Activated naive CD4-positive, alpha-beta T cell treated with anti-CD3 and anti-CD28 coated beads, Interleukin-2, amount 10 ng/mL, durations not matched to agents 7 days and 5 days (primary cell): ENCODE results near the gene EPHB3.

Experiments
- CTCF ChIA-PET: fragments of 350-600 bp; sonication (Branson Sonifier 250); formaldehyde crosslinking; loops from one replicate; lab custom pipeline; 2021; ENCODE audit warnings: antibody characterized with exemption; lab: Charles Lee
- DNase-seq: peaks from one replicate; pipeline ENCODE4 v3.0.0-alpha.2; 2020
- H3K27ac Mint-ChIP-seq: one replicate; pipeline ENCODE4 v1.8.0; 2021; ENCODE audit warnings: mild to moderate bottlenecking, moderate library complexity, mixed read lengths
- H3K27me3 Mint-ChIP-seq: one replicate; pipeline ENCODE4 v1.8.0; 2021; ENCODE audit warnings: mild to moderate bottlenecking, mixed read lengths
- H3K36me3 Mint-ChIP-seq: one replicate; pipeline ENCODE4 v1.8.0; 2021; ENCODE audit warnings: mixed read lengths
- H3K4me1 Mint-ChIP-seq: one replicate; pipeline ENCODE4 v1.8.0; 2021; ENCODE audit warnings: mixed read lengths
- H3K4me3 Mint-ChIP-seq: one replicate; pipeline ENCODE4 v1.8.0; 2021; ENCODE audit warnings: mild to moderate bottlenecking, moderate library complexity, mixed read lengths
- H3K9me3 Mint-ChIP-seq: one replicate; pipeline ENCODE4 v1.8.0; 2021; ENCODE audit warnings: mixed read lengths

EPHB3 gene

GRCh38 chr3:184538666-184539431, 22.7 kb upstream of the EPHB3 start:
- no peak overlapping the region for H3K27ac Mint-ChIP-seq
- H3K9me3 Mint-ChIP-seq = no peaks in the 10 kb centered on the region
- H3K4me3 Mint-ChIP-seq = no peak overlapping the region
- H3K27me3 Mint-ChIP-seq = peaks cover 66% of the 10 kb centered on the region
- CTCF ChIA-PET = interaction anchor here (1.1 to 11.4 kb wide), 10 partner anchors 10 to 240 kb away, joined by 3 to 143 read pairs (median 12); no protein-coding TSS in a partner anchor
- H3K4me1 Mint-ChIP-seq = peaks cover 1% of the 10 kb centered on the region
- DNase-seq = no peak
- no peaks in the 10 kb centered on the region for H3K36me3 Mint-ChIP-seq

- DNase-seq = no peak
- H3K4me1 Mint-ChIP-seq = peaks cover 7% of the 10 kb centered on the region
- no peak overlapping the region for H3K4me3 Mint-ChIP-seq
- H3K9me3 Mint-ChIP-seq = no peaks in the 10 kb centered on the region
- H3K36me3 Mint-ChIP-seq = no peaks in the 10 kb centered on the region
- CTCF ChIA-PET = interaction anchor here (0.6 to 11.4 kb wide), 13 partner anchors 11 to 302 kb away, joined by 3 to 143 read pairs (median 8); no protein-coding TSS in a partner anchor
- H3K27me3 Mint-ChIP-seq = peaks cover 62% of the 10 kb centered on the region
- no peak overlapping the region for H3K27ac Mint-ChIP-seq
These were observed 21.7 kb upstream of the EPHB3 start for GRCh38 chr3:184539801-184540435.

- H3K9me3 Mint-ChIP-seq = no peaks in the 10 kb centered on the region
- peaks cover 9% of the 10 kb centered on the region for H3K4me1 Mint-ChIP-seq
- DNase-seq = peak; percentile 88
- H3K4me3 Mint-ChIP-seq = no peak overlapping the region
- peaks cover 72% of the 10 kb centered on the region for H3K27me3 Mint-ChIP-seq
- no peak overlapping the region for H3K27ac Mint-ChIP-seq
- no peaks in the 10 kb centered on the region for H3K36me3 Mint-ChIP-seq
- CTCF ChIA-PET = interaction anchor here (0.8 to 11.4 kb wide), 21 partner anchors 10 to 645 kb away, joined by 3 to 143 read pairs (median 5); no protein-coding TSS in a partner anchor
These were observed 20.6 kb upstream of the EPHB3 start for GRCh38 chr3:184540777-184541681.

GRCh38 chr3:184541886-184542562, 19.6 kb upstream of the EPHB3 start:
- H3K27ac Mint-ChIP-seq = no peak overlapping the region
- H3K27me3 Mint-ChIP-seq = peaks cover 72% of the 10 kb centered on the region
- no peaks in the 10 kb centered on the region for H3K9me3 Mint-ChIP-seq
- CTCF ChIA-PET = interaction anchor here (0.7 to 11.4 kb wide), 21 partner anchors 9 to 646 kb away, joined by 3 to 143 read pairs (median 5); no protein-coding TSS in a partner anchor
- H3K4me3 Mint-ChIP-seq = no peak overlapping the region
- H3K36me3 Mint-ChIP-seq = no peaks in the 10 kb centered on the region
- peaks cover 9% of the 10 kb centered on the region for H3K4me1 Mint-ChIP-seq
- DNase-seq = no peak

- Mint-ChIP-seq H3K9me3 (no peaks in the 10 kb centered on the region), H3K4me1 (peaks cover 9% of the 10 kb centered on the region), H3K36me3 (no peaks in the 10 kb centered on the region), H3K4me3 (no peak overlapping the region), H3K27ac (no peak overlapping the region), H3K27me3 (peaks cover 72% of the 10 kb centered on the region)
- CTCF ChIA-PET = interaction anchor here (1.0 to 11.4 kb wide), 10 partner anchors 8 to 235 kb away, joined by 3 to 143 read pairs (median 14); no protein-coding TSS in a partner anchor
- no peak for DNase-seq
These were observed 19.0 kb upstream of the EPHB3 start for GRCh38 chr3:184542577-184542976.

GRCh38 chr3:184543256-184543655, 18.3 kb upstream of the EPHB3 start:
- CTCF ChIA-PET = interaction anchor here (0.8 to 11.4 kb wide), 9 partner anchors 14 to 235 kb away, joined by 3 to 143 read pairs (median 4); no protein-coding TSS in a partner anchor
- peaks cover 9% of the 10 kb centered on the region for H3K4me1 Mint-ChIP-seq
- no peaks in the 10 kb centered on the region for H3K9me3 Mint-ChIP-seq
- no peaks in the 10 kb centered on the region for H3K36me3 Mint-ChIP-seq
- no peak overlapping the region for H3K4me3 Mint-ChIP-seq
- DNase-seq = no peak
- no peak overlapping the region for H3K27ac Mint-ChIP-seq
- peaks cover 71% of the 10 kb centered on the region for H3K27me3 Mint-ChIP-seq

- Mint-ChIP-seq H3K4me3 (no peak overlapping the region), H3K4me1 (peaks cover 9% of the 10 kb centered on the region)
- CTCF ChIA-PET = interaction anchor here (0.7 to 11.4 kb wide), 12 partner anchors 13 to 648 kb away, joined by 3 to 143 read pairs (median 4); no protein-coding TSS in a partner anchor
These were observed 17.6 kb upstream of the EPHB3 start for GRCh38 chr3:184543843-184544512.

GRCh38 chr3:184544513-184544861, 17.1 kb upstream of the EPHB3 start:
- peaks cover 9% of the 10 kb centered on the region for H3K4me1 Mint-ChIP-seq
- CTCF ChIA-PET = interaction anchor here (0.7 to 11.4 kb wide), 7 partner anchors 10 to 649 kb away, joined by 3 to 143 read pairs (median 5); no protein-coding TSS in a partner anchor
- peaks cover 61% of the 10 kb centered on the region for H3K27me3 Mint-ChIP-seq

More at GRCh38 chr3:184543843-184544512, 17.6 kb upstream of the EPHB3 start:
- H3K27ac Mint-ChIP-seq = no peak overlapping the region
- H3K36me3 Mint-ChIP-seq = no peaks in the 10 kb centered on the region
- DNase-seq = peak; percentile 85
- no peaks in the 10 kb centered on the region for H3K9me3 Mint-ChIP-seq
- H3K27me3 Mint-ChIP-seq = peaks cover 64% of the 10 kb centered on the region

GRCh38 chr3:184545769-184546168, 15.8 kb upstream of the EPHB3 start:
- Mint-ChIP-seq H3K4me3 (no peak overlapping the region), H3K4me1 (peaks cover 9% of the 10 kb centered on the region), H3K27ac (no peak overlapping the region), H3K9me3 (no peaks in the 10 kb centered on the region), H3K27me3 (peaks cover 64% of the 10 kb centered on the region), H3K36me3 (no peaks in the 10 kb centered on the region)
- CTCF ChIA-PET = interaction anchor here (1.5 to 11.4 kb wide), 4 partner anchors 8 to 173 kb away, joined by 4 to 143 read pairs (median 7); no protein-coding TSS in a partner anchor
- DNase-seq = no peak

More at GRCh38 chr3:184544513-184544861, 17.1 kb upstream of the EPHB3 start:
- Mint-ChIP-seq H3K36me3 (no peaks in the 10 kb centered on the region), H3K27ac (no peak overlapping the region), H3K9me3 (no peaks in the 10 kb centered on the region), H3K4me3 (no peak overlapping the region)
- no peak for DNase-seq

GRCh38 chr3:184546252-184546651, 15.3 kb upstream of the EPHB3 start:
- no peak for DNase-seq
- CTCF ChIA-PET = interaction anchor here (2.0 to 11.4 kb wide), 3 partner anchors 32 to 173 kb away, joined by 6 to 143 read pairs (median 8); no protein-coding TSS in a partner anchor
- H3K4me1 Mint-ChIP-seq = peaks cover 9% of the 10 kb centered on the region
- no peaks in the 10 kb centered on the region for H3K9me3 Mint-ChIP-seq
- no peak overlapping the region for H3K27ac Mint-ChIP-seq
- peaks cover 64% of the 10 kb centered on the region for H3K27me3 Mint-ChIP-seq
- no peaks in the 10 kb centered on the region for H3K36me3 Mint-ChIP-seq
- H3K4me3 Mint-ChIP-seq = no peak overlapping the region

- Mint-ChIP-seq H3K36me3 (no peaks in the 10 kb centered on the region), H3K4me1 (peaks cover 12% of the 10 kb centered on the region)
These were observed 11.6 kb upstream of the EPHB3 start for GRCh38 chr3:184549796-184550577.

GRCh38 chr3:184551103-184551502, 10.5 kb upstream of the EPHB3 start:
- CTCF ChIA-PET = interaction anchor here (0.6 to 2.6 kb wide), 7 partner anchors 10 to 257 kb away, joined by 3 to 18 read pairs (median 4); no protein-coding TSS in a partner anchor

More at GRCh38 chr3:184549796-184550577, 11.6 kb upstream of the EPHB3 start:
- Mint-ChIP-seq H3K9me3 (no peaks in the 10 kb centered on the region), H3K27me3 (peaks cover 49% of the 10 kb centered on the region), H3K27ac (no peak overlapping the region), H3K4me3 (no peak overlapping the region)
- CTCF ChIA-PET = interaction anchor here (0.6 to 2.6 kb wide), 6 partner anchors 9 to 255 kb away, joined by 3 to 18 read pairs (median 5); no protein-coding TSS in a partner anchor
- DNase-seq = no peak

More at GRCh38 chr3:184551103-184551502, 10.5 kb upstream of the EPHB3 start:
- no peaks in the 10 kb centered on the region for H3K9me3 Mint-ChIP-seq
- no peak overlapping the region for H3K27ac Mint-ChIP-seq
- no peaks in the 10 kb centered on the region for H3K36me3 Mint-ChIP-seq
- no peak for DNase-seq
- peaks cover 18% of the 10 kb centered on the region for H3K4me1 Mint-ChIP-seq
- H3K4me3 Mint-ChIP-seq = no peak overlapping the region
- H3K27me3 Mint-ChIP-seq = peaks cover 39% of the 10 kb centered on the region
